Subcutaneous abdominal adipose tissue (tissue), 5 donors: ENCODE measurements around the gene PGLYRP2.

Experiments
- H3K27ac ChIP-seq: one replicate; pipeline ENCODE4 v1.7.0; 2013; ENCODE audit warnings: low read depth, mild to moderate bottlenecking, inconsistent platforms, low read length, moderate library complexity
- H3K27me3 ChIP-seq, 5 donors: one replicate each; pipeline ENCODE4 v1.7.0; 2013; ENCODE audit warnings: low read length in 5 of 5, inconsistent platforms in 1 of 5; ENCODE audit not compliant: control insufficient read depth in 5 of 5, insufficient read depth in 4 of 5
- H3K36me3 ChIP-seq, 5 donors: one replicate each; pipeline ENCODE4 v1.7.0; 2013; ENCODE audit warnings: low read length in 5 of 5; ENCODE audit not compliant: control insufficient read depth in 5 of 5, insufficient read depth in 5 of 5
- H3K4me1 ChIP-seq, 5 donors: one replicate each; pipeline ENCODE4 v1.7.0; 2013; ENCODE audit warnings: low read length in 5 of 5, mild to moderate bottlenecking in 3 of 5, moderate library complexity in 1 of 5; ENCODE audit not compliant: control insufficient read depth in 5 of 5, insufficient read depth in 5 of 5
- H3K4me3 ChIP-seq, 5 donors: one replicate each; pipeline ENCODE4 v1.7.0; 2013; ENCODE audit warnings: low read length in 5 of 5, low read depth in 1 of 5
- H3K9ac ChIP-seq, 5 donors: one replicate each; pipeline ENCODE4 v1.7.0; 2013; ENCODE audit warnings: low read length in 5 of 5, mild to moderate bottlenecking in 4 of 5, moderate library complexity in 3 of 5
- H3K9me3 ChIP-seq, 5 donors: one replicate each; pipeline ENCODE4 v1.7.0; 2013; ENCODE audit warnings: low read length in 5 of 5; ENCODE audit not compliant: control insufficient read depth in 5 of 5
- donor health status: healthy.
- donor health status: healthy.
- donor health status: healthy.
- donor health status: healthy.
- donor health status: healthy.

Gene PGLYRP2

DNA sequence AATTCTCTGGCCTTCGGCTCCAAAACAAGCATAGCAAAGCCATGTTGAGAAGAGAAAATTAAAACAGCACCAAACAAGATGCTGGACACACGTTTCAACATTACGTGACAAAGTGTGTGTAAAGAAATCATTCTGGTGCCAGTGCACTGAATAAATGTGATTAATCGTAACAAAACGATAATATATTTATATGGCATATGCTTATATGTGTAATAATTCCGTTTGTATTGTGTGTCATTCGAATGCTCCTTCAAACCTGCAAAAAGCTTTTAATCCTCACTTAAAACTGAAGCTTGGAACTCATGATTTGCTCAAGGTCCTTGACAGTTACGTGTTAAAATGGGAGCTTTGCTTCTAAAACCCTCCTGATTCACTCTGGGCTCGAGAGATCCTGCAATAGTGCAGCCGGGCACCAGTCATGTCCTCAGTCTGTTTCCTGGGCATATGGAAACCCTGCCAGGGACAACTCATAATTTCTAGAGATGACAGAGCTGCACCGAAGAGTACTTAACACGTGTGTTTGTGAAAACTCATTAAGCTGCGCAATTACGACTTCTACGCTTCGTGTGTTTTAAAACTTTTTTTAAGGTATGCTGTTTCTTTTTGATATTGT, 59.8 kb downstream of the PGLYRP2 start:
- peak overlapping the region; percentile 74 to 99 (median 89) for H3K4me3 ChIP-seq
- peaks cover 0 to 27% (median 24%) of the 10 kb centered on the region in 5 donors for H3K36me3 ChIP-seq
- H3K9me3 ChIP-seq: peaks cover 0 to 7% (median 6%) of the 10 kb centered on the region in 5 donors
- no peaks in the 10 kb centered on the region for H3K27me3 ChIP-seq
- H3K9ac ChIP-seq: peak overlapping the region in 4 of 5 donors; percentile 28 to 80 (median 67)
- H3K27ac ChIP-seq: no peak overlapping the region
- H3K4me1 ChIP-seq: peaks cover 3 to 47% (median 40%) of the 10 kb centered on the region in 5 donors
